DND-41 (cell line): ENCODE results near the gene MEN1.

Experiments
- ATAC-seq: fragments of 200-7000 bp; cut with Tn5 transposase; 3 replicates; pipeline ENCODE4 v1.9.1; 2021; ENCODE audit warnings: low read depth; ENCODE audit not compliant: insufficient read depth
- DNase-seq: peaks from one replicate; pipeline ENCODE4 v3.0.0-alpha.2; 2020
- H2AFZ ChIP-seq: 2 replicates; pipeline ENCODE4 v1.6.0; 2012; ENCODE audit warnings: low read depth, low read length
- H3K27ac ChIP-seq: 2 replicates; pipeline ENCODE4 v1.5.1; 2012; ENCODE audit warnings: low read length, inconsistent platforms
- H3K27me3 ChIP-seq: fragments of 200-600 bp; sonication (generic); 2 replicates; pipeline ENCODE4 v1.6.0; 2012; ENCODE audit warnings: low read length, mild to moderate bottlenecking, inconsistent platforms; ENCODE audit not compliant: insufficient read depth, poor library complexity
- H3K36me3 ChIP-seq: 2 replicates; pipeline ENCODE4 v1.5.1; 2012; ENCODE audit warnings: low read length, inconsistent platforms; ENCODE audit not compliant: insufficient read depth
- H3K4me1 ChIP-seq: 2 replicates; pipeline ENCODE4 v1.5.1; 2012; ENCODE audit warnings: mild to moderate bottlenecking, low read length; ENCODE audit not compliant: insufficient read depth
- H3K4me2 ChIP-seq: 2 replicates; pipeline ENCODE4 v1.6.0; 2012; ENCODE audit warnings: mild to moderate bottlenecking, moderate library complexity, low read length, inconsistent platforms; ENCODE audit not compliant: insufficient read depth
- H3K4me3 ChIP-seq, 2 experiments: fragments of 200-600 bp in 1 of 2; shearing (Covaris generic) in 1 of 2; 2 replicates each; pipeline ENCODE4 v1.5.1; 2012 to 2016; ENCODE audit warnings: inconsistent platforms in 2 of 2, low read length in 2 of 2, mild to moderate bottlenecking in 2 of 2, low read depth in 1 of 2, moderate library complexity in 1 of 2
- H3K79me2 ChIP-seq: 2 replicates; pipeline ENCODE4 v1.6.0; 2012; ENCODE audit warnings: low read length, inconsistent platforms; ENCODE audit not compliant: insufficient read depth
- H3K9ac ChIP-seq: 2 replicates; pipeline ENCODE4 v1.6.0; 2012; ENCODE audit warnings: low read depth, mild to moderate bottlenecking, inconsistent platforms, low read length, moderate library complexity
- H3K9me3 ChIP-seq: 2 replicates; pipeline ENCODE4 v1.5.1; 2012; ENCODE audit warnings: low read length, moderate library complexity, mild to moderate bottlenecking, inconsistent platforms; ENCODE audit not compliant: insufficient read depth, severe bottlenecking
- H4K20me1 ChIP-seq: 2 replicates; pipeline ENCODE4 v1.6.0; 2012; ENCODE audit warnings: low read length; ENCODE audit not compliant: insufficient read depth
- CTCF ChIP-seq: IDR thresholded peaks from 2 replicates; pipeline ENCODE4 v1.5.1; 2012; ENCODE audit warnings: borderline replicate concordance, low read length, moderate library complexity, mild to moderate bottlenecking; ENCODE audit not compliant: poor library complexity, severe bottlenecking; ENCODE audit errors: extremely low read depth
- EZH2 ChIP-seq: IDR thresholded peaks from 3 replicates; pipeline ENCODE4 v1.6.1; 2012; ENCODE audit warnings: borderline replicate concordance, low read depth, mild to moderate bottlenecking, moderate library complexity, low read length, inconsistent platforms; ENCODE audit not compliant: severe bottlenecking

MEN1 gene

DNA sequence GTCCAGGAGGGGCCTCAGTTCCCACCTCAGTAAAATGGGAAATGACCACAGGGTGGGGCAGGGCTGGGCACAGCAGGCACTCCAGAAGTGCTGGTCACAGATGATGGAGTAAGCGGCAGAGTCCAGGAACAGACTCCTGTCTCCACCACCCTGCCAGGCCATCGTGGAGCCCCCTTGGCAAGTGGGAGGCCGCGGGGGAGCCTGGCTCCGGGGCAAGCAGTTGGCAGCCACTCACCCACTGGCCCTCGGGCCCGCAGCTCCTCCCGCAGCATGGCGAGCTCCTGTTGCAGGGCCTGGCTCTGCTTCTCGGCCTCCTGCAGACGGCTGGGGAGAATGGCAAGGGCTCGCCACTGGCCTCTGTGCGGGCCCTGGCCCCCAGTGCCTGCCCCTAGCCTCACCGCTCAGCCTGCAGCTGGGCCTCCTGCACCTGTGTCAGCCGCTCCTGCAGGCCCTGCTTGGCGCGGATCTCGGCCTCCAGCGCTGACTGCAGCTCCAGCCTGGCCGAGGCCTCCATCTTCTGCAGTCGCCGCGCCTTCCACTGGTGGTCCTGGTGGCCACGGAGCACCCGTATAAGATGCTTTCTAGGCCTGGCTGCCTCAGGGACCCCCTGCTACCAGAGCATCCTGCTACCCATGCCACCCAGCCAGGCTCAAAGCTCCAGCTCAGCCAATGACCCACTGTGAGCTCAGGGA lies 23.8 kb upstream of the MEN1 start:
- Histone ChIP-seq H3K36me3 (no peaks in the 10 kb centered on the region), H3K4me1 (no peaks in the 10 kb centered on the region), H3K9ac (no peak overlapping the region), H2AFZ (no peak overlapping the region), H3K4me2 (no peak overlapping the region), H3K27me3 (no peaks in the 10 kb centered on the region), H3K79me2 (no peaks in the 10 kb centered on the region), H3K4me3 (no peak overlapping the region), H3K9me3 (no peaks in the 10 kb centered on the region), H3K27ac (no peak overlapping the region), H4K20me1 (no peaks in the 10 kb centered on the region)
- TF ChIP-seq CTCF = no peak
- no peak for TF ChIP-seq EZH2
- no peak for DNase-seq
- ATAC-seq = no peak

DNA sequence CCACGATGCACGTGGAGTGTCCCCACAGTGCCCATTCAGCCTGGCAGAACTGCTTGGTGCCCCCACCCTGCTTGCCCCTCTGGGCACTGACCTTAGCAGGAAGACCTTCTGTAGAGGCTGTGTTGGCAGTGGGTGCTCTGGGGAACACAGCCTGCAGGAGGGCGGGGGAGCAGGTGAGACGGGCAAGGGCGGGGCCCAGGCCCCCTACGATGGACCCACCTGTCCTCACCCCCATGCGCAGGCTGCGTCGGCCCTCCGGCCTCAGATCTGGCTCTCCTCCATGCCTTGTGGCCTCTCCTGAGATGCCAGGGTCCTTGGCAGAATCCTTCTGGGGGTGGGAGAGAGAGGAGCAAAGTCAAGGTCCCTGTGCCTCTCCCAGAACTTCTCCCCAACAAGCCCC lies 23.2 kb upstream of the MEN1 start:
- ATAC-seq (no peak), DNase-seq (no peak)
- Histone ChIP-seq H3K36me3 (no peaks in the 10 kb centered on the region), H4K20me1 (no peaks in the 10 kb centered on the region), H3K9ac (no peak overlapping the region), H3K4me3 (no peak overlapping the region), H2AFZ (no peak overlapping the region), H3K27me3 (no peaks in the 10 kb centered on the region), H3K79me2 (no peaks in the 10 kb centered on the region), H3K4me1 (no peaks in the 10 kb centered on the region), H3K27ac (no peak overlapping the region), H3K9me3 (no peaks in the 10 kb centered on the region), H3K4me2 (no peak overlapping the region)
- TF ChIP-seq CTCF = no peak
- TF ChIP-seq EZH2 = no peak

- DNase-seq (no peak), ATAC-seq (no peak)
- H3K27ac ChIP-seq = no peak overlapping the region
- no peak overlapping the region for H3K4me2 ChIP-seq
- H3K4me3 ChIP-seq = no peak overlapping the region
- no peaks in the 10 kb centered on the region for H3K79me2 ChIP-seq
- no peaks in the 10 kb centered on the region for H3K27me3 ChIP-seq
- H4K20me1 ChIP-seq = no peaks in the 10 kb centered on the region
- no peaks in the 10 kb centered on the region for H3K9me3 ChIP-seq
- H3K36me3 ChIP-seq = no peaks in the 10 kb centered on the region
- H2AFZ ChIP-seq = no peak overlapping the region
- TF ChIP-seq CTCF = no peak
- TF ChIP-seq EZH2 = no peak
- no peaks in the 10 kb centered on the region for H3K4me1 ChIP-seq
- H3K9ac ChIP-seq = no peak overlapping the region
Measured at GRCh38 chr11:64833198-64833502, 22.8 kb upstream of the MEN1 start.
